MV-4-11 (cell line): ENCODE measurements around the gene PALLD.

Experiments
- DNase-seq: peaks from one replicate; lab custom pipeline; 2025; lab: John Stamatoyannopoulos, UW

PALLD gene

GRCh38 chr4:168734703-168735678, 238.1 kb downstream of the PALLD start:
- no peak for DNase-seq

DNA sequence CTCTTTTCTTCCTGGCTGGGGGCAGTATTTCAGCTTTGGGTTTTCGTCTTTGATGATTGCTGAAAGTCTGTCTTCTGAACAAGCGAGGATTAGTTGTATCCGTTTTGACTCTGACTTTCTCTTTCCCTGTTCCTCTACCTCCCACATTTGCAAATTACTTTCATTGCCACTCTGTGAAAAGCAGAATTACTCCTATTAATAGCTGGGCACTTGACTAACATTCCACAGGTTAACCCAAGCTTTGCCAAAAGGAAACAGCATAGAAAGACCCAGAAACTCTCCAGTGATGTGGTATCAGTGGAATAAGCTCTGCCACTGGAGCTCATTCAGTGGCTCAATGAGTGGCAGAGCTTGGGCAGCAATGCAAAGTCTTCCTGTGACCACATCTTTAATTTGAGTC, 238.9 kb downstream of the PALLD start:
- DNase-seq = no peak

DNA sequence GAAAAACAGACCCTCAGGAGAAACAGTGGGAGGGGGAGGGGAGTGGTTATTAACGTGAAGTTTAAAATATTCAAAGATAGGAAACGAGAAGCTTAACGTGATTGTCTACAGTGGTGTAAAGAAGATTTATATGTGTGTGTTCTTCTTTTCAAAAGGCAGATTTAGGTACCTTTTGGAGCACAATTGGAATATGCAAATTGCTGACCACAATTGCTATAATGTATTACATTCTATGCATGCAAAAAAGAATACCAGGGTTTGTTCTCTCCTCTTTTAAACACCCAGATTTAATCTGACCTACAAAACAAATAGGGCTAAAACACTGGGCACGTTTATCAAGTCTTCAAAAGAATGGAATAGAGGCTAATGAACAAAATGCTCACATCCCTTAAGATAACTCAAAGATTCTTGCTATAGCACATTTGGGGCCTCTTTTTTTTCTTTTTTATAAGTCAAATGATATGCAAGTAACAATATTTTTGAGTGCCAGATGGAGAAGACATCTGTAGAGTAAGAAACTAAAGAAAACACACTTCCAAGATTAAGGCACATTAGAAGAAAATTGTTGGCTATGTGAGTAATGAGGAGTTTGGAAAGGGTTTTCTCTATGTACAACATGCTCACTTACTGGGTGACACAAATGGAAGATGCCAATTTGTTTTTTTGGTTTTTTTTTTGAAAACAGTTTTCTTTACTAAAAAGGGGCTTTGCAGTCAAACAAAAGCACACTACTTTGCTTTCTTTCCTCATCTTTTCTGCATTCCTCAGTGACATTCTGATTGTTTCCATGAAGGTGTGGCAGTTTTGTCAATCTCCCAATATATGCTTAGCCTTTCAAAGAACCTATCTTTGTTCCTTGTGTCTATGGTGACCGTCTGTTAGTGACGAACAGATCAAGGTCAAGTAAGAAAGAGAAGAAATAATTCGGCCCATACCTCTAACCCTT, 240.3 kb downstream of the PALLD start:
- DNase-seq = no peak

DNA sequence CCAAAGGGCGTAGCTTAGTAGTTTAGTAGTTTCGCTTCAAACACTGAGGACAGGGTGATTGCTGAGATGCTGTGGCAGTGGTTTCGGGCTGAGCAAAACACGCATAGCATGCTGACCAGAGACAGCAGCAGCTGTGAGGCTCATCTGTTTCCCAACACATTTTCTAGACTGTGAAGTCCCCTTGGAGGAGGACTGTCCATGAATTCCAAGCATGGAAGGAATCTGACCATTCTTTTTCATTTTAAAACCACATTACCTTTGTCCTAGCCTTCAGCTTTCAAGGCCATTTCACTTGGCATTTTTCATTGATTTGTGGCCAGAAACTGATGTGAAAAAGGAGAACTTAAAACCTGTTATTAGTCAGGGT, 240.9 kb downstream of the PALLD start:
- no peak for DNase-seq

DNA sequence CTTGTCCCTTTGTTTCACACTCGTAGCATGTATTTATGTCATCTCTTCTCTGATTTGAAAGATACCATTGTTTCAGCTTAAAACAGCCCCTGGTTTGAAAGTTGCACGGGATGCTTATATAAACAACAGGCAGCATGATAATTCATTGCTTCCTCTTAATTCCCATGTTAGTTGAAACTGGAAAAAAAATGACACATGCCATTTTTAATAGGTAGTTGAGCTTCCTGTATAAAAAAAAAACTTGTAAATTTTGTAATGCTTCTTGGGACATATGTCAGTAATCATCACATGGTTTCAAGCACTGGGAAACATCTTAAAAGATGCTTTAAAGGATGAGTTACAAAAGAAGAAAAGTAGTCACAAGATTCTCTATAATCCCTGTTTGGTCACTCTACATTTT, 243.0 kb downstream of the PALLD start:
- no peak for DNase-seq

- no peak for DNase-seq
Observed at GRCh38 chr4:168740691-168741090, 243.8 kb downstream of the PALLD start.

- DNase-seq = peak; percentile 77
Observed at GRCh38 chr4:168741281-168742173, 244.7 kb downstream of the PALLD start.

DNA sequence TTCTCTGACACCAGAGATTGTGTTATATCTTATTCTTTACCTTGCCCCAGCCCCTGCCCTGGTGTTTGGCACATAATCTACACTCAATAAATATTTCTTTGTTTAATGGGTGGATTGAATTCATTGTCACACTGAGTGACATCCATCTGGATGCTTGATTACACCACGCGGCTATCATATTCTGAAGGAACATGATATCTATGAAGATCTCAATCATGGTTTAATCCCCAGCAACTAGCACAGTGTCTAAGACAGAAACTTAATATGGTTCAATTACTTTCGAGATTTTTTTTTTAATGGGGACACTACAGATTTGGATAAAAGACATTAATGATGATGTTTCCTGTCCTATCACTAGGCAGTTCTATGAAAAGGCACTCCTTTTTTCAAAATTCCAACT, 246.3 kb downstream of the PALLD start:
- no peak for DNase-seq

DNA sequence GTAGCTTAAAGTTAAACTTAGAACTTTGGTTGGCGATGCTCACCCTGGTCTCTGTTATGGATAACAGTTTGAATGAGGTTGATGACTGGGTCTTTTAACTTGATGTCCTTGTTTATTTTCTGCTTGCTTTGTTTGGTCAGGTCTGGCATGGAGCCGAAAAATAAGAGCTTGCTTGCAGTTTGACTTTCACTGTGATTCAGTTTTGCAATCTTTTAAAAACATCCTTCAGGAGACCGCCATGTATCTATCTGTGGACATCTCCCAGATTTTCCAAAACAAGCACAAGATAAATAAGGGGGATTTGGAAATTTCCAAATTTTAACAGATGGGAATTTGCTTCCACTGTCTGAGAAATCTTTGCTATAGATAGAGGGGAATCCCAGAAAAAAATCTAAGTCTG, 246.7 kb downstream of the PALLD start:
- DNase-seq = no peak

DNA sequence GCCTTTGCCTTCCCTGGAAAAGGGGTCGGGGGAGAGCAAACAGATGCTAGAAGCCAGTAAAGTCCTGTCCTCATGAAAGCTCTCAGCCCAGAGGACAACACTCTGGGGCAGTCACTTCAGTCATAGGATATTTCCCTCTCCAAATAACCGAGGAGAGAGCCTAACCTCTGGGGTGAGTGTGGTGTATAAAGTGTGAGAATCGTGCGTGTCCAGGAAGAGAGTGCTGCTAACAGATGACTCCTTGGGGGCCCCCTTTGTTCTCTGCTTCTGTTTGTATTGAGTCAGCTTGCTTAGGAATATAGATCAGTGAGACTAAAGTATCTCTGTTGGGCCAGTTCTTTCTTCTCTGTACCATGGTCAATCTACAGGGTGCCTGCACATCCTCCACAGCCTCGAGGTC, 247.2 kb downstream of the PALLD start:
- DNase-seq = no peak

DNA sequence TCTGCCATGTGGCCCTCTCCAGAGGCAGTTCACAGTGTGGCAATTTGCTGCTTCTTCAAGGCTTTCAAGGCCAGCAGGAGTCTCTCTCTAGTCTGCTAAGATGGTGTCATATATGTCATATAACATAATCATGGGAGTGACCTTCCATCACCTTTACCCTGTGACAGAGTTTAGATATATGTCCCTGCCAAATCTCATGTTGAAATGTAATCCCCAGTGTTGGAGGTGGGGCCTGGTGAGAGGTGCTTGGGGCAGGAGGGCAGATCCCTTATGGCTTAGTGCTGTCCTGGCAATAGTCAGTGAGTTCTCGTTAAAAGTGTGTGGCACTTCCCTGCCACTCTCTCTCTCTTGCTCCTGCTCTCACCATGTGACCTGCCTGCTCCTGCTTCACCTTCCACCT, 252.0 kb downstream of the PALLD start:
- no peak for DNase-seq

DNA sequence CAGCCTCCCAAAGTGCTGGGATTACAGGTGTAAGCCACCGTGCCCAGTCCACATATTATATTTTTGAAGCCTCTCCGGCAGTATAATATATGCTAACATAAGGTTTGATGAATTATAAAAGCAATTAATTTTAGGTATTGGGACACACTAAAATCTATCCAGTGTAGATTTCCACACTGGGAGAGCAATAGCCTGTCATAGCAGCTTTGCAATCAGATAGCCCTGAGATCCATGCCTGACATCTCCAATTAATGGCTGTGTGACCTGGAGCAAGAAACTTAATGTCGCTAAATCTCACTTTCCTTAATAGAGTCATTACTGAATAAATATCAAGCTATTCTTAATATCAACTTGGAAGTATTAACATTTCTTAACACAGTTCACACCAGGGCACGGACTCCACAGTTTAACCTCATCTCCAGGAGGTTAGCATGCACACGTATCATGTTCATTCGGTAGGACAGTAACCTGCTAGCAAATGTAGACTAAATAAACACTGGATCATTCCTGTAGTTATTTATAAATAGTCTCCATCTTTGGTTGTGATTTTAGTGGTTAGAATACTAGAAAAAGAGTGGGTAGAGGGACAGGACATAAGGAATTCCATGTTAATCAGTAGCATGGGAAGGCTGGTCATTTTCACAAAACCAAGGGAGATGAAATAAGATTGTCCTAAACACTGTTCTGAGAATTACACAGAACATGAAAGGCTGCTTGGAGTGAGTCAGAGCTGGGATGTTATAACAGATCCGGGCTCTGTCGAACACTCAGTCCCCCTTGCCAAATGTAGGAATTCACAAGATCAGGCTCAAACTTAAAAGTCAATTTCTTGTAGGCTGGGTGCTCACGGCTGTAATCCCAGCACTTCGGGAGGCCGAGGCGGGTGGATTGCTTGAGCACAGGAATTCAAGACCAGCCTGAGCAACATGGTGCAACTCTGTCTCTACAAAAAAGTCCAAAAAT, 254.7 kb downstream of the PALLD start:
- no peak for DNase-seq

DNA sequence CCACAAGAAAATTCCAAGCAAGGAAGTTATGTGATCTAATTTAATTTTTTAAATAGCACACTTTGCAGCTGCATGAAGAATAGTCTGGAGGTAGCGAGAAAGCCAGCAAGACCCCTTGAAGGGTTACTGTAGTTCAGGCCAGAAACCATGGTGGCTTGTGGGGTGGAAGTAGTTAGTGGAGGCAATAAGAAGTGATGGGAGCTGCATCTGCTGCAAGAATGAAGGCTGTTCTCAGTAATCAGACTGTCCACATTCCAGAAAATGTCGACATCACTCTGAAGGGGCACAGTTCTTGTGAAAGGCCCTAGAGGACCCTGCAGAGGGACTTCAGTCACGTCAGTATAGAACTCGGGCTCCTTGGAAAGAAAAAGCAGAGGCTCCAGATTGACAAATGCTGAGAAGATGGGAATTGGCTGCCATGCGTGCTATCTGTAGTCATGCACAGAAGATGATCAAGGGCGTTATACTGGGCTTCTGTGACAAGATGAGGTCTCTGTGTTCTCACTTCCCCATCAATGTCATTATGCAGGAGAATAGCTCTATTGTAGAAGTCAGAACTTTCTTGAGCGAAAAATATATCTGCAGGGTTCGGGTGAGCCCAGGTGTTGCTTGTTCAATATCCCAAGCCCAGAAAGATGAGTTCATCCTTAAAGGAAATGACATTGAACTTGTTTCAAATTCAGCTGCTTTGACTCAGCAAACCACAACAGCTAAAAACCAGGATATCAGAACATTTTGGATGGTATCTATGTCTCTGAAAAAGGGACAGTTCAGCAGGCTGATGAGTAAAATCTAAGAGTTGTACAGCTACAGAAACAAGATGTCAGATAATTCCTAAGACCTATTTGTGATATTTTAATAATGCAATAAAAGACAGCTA, 259.0 kb downstream of the PALLD start:
- no peak for DNase-seq

- no peak for DNase-seq
Observed at GRCh38 chr4:168757500-168757899, 260.6 kb downstream of the PALLD start.

- no peak for DNase-seq
Observed at GRCh38 chr4:168758351-168758876, 261.6 kb downstream of the PALLD start.

- no peak for DNase-seq
Observed at GRCh38 chr4:168759321-168759720, 262.5 kb downstream of the PALLD start.

GRCh38 chr4:168759959-168760527, 263.2 kb downstream of the PALLD start:
- DNase-seq = peak; percentile 58

GRCh38 chr4:168761066-168761465, 264.2 kb downstream of the PALLD start:
- DNase-seq = no peak

- no peak for DNase-seq
Observed at GRCh38 chr4:168765322-168765721, 268.5 kb downstream of the PALLD start.
